HG02970 (cell line): Measurements from ENCODE around the gene GLYATL1B.
"Not testable (repeated sequence)": the region's sequence is repeated elsewhere in the genome, so short reads cannot be mapped to it uniquely, and the experiment has no call there.

Source experiments
- ATAC-seq: cut with Tn5 transposase; IDR thresholded peaks from one replicate; pipeline ENCODE4 v1.9.1; 2021; ENCODE audit warnings: mild to moderate bottlenecking, moderate library complexity, moderate number of reproducible peaks; ENCODE audit not compliant: unreplicated experiment, low FRiP score

GLYATL1B gene

GRCh38 chr11:59086007-59086406 lies at the start of gene GLYATL1B:
GLYATL1B (plus strand) TSS chr11:59086307; CDS start chr11:59086307, 0 bp downstream.
- ATAC-seq, result not testable (repeated sequence)

GRCh38 chr11:59036542-59036941 lies 49.6 kb upstream of the GLYATL1B start:
- not testable (repeated sequence) for ATAC-seq

GRCh38 chr11:59037434-59037833 lies 48.7 kb upstream of the GLYATL1B start:
- not testable (repeated sequence) for ATAC-seq

GRCh38 chr11:59040607-59041006 lies 45.5 kb upstream of the GLYATL1B start:
- no peak for ATAC-seq

- ATAC-seq, result not testable (repeated sequence)
Observed at GRCh38 chr11:59051383-59051782, 34.7 kb upstream of the GLYATL1B start.

- not testable (repeated sequence) for ATAC-seq
Observed at GRCh38 chr11:59052355-59052754, 33.8 kb upstream of the GLYATL1B start.

GRCh38 chr11:59053387-59053786 lies 32.7 kb upstream of the GLYATL1B start:
- peak; percentile 53 for ATAC-seq

- peak; percentile 83 for ATAC-seq
Observed at GRCh38 chr11:59058120-59059033, 27.7 kb upstream of the GLYATL1B start.

GRCh38 chr11:59060096-59060495 lies 26.0 kb upstream of the GLYATL1B start:
- not testable (repeated sequence) for ATAC-seq

- no peak for ATAC-seq
Observed at GRCh38 chr11:59062602-59063529, 23.2 kb upstream of the GLYATL1B start.

GRCh38 chr11:59063996-59064727 lies 21.9 kb upstream of the GLYATL1B start:
- not testable (repeated sequence) for ATAC-seq

- ATAC-seq, result no peak
Observed at GRCh38 chr11:59069087-59069486, 17.0 kb upstream of the GLYATL1B start.

- ATAC-seq, result no peak
Observed at GRCh38 chr11:59076876-59077571, 9.1 kb upstream of the GLYATL1B start.

GRCh38 chr11:59078435-59078834 lies 7.7 kb upstream of the GLYATL1B start:
- no peak for ATAC-seq

- no peak for ATAC-seq
Observed at GRCh38 chr11:59079086-59079485, 7.0 kb upstream of the GLYATL1B start.

- ATAC-seq, result not testable (repeated sequence)
Observed at GRCh38 chr11:59080421-59080820, 5.7 kb upstream of the GLYATL1B start.

GRCh38 chr11:59081430-59082020 lies 4.6 kb upstream of the GLYATL1B start:
- ATAC-seq, result not testable (repeated sequence)

- ATAC-seq, result no peak
Observed at GRCh38 chr11:59088162-59088561, 2.1 kb downstream of the GLYATL1B start.

GRCh38 chr11:59093576-59093975 lies 7.5 kb downstream of the GLYATL1B start:
- not testable (repeated sequence) for ATAC-seq
